ENCODE data around the gene GNAI2.

Gene GNAI2

GRCh38 chr3:50286322-50287227 is 50.6 kb downstream of the GNAI2 start:
- POLR2A ChIA-PET: interaction anchor here (0.5 kb wide), 1 partner anchor 51 kb away, joined by 3 read pairs; no protein-coding TSS in a partner anchor
- no peak for TF ChIP-seq TARDBP (IDR thresholded peaks at IDR 0.05)
- no peak for TF ChIP-seq BHLHE40 (IDR thresholded peaks at IDR 0.05; ENCODE audit: borderline replicate concordance)
- no peak for TF ChIP-seq LEF1 (IDR thresholded peaks at IDR 0.05; ENCODE audit: borderline replicate concordance)
- no peak for TF ChIP-seq ZNF384 (IDR thresholded peaks at IDR 0.05)
- no peak for TF ChIP-seq L3MBTL2 (conservative IDR thresholded peaks at IDR 0.05)
- TF ChIP-seq ARNT (IDR thresholded peaks at IDR 0.05): no peak
- no peak for TF ChIP-seq CTBP1 (IDR thresholded peaks at IDR 0.05; ENCODE audit: borderline replicate concordance)
- no peak for TF ChIP-seq FOXK2 (IDR thresholded peaks at IDR 0.05)
- no peak for TF ChIP-seq ELF4 (IDR thresholded peaks at IDR 0.05)
- TF ChIP-seq HDGF (IDR thresholded peaks at IDR 0.05; ENCODE audit: borderline replicate concordance): no peak
- no peak for TF ChIP-seq FOXA1 (IDR thresholded peaks at IDR 0.05)
- no peak for TF ChIP-seq SUZ12 (IDR thresholded peaks at IDR 0.05)
- TF ChIP-seq, protein P1, sequence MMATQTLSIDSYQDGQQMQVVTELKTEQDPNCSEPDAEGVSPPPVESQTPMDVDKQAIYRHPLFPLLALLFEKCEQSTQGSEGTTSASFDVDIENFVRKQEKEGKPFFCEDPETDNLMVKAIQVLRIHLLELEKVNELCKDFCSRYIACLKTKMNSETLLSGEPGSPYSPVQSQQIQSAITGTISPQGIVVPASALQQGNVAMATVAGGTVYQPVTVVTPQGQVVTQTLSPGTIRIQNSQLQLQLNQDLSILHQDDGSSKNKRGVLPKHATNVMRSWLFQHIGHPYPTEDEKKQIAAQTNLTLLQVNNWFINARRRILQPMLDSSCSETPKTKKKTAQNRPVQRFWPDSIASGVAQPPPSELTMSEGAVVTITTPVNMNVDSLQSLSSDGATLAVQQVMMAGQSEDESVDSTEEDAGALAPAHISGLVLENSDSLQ (IDR thresholded peaks at IDR 0.05): no peak
- no peak for TF ChIP-seq FOXM1 (IDR thresholded peaks at IDR 0.05; ENCODE audit: borderline replicate concordance)
- no peak for TF ChIP-seq NFRKB (IDR thresholded peaks at IDR 0.05)
- TF ChIP-seq SP1 (IDR thresholded peaks at IDR 0.05): no peak
- CTCF ChIA-PET: no interaction called here
- no peak for DNase-seq (ENCODE audit: extremely low spot score)

DNA sequence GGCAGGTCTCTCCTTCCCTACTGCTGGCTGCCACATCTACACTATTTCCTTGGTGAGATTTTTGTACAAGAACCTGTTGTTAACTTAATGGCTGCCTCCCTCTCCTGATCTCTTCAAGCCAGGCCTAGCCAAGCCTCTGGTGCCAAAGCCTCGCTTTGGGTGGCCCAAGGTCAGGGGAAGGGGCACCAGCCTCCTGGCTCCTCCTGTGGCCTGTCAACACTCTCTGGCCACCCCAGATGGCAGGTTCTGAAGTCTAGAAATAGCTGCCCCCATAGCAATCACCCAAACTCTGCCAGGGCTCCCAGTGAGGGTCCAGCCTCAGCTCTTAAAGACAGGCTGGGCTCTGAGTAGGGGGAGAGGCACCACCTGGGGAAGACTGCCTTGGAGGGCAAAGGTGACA is 51.3 kb downstream of the GNAI2 start:
- POLR2A ChIA-PET: interaction anchor here (1.0 kb wide), 1 partner anchor 50 kb away, joined by 3 read pairs; no protein-coding TSS in a partner anchor
- DNase-seq (ENCODE audit: extremely low spot score): no peak
- CTCF ChIA-PET: no interaction called here
- TF ChIP-seq FOXK2 (IDR thresholded peaks at IDR 0.05): no peak

GRCh38 chr3:50288387-50289007 is 52.5 kb downstream of the GNAI2 start:
- TF ChIP-seq FOXM1 (IDR thresholded peaks at IDR 0.05; ENCODE audit: borderline replicate concordance) (no peak), LEF1 (IDR thresholded peaks at IDR 0.05; ENCODE audit: borderline replicate concordance) (no peak), FOXA1 (IDR thresholded peaks at IDR 0.05) (no peak)
- CTCF ChIA-PET: no interaction called here
- DNase-seq (ENCODE audit: extremely low spot score): no peak
- POLR2A ChIA-PET: interaction anchor here (1.0 to 1.6 kb wide), 4 partner anchors 9 to 49 kb away, joined by 3 to 4 read pairs (median 3); partner anchors contain the start of gene LSMEM2

GRCh38 chr3:50289130-50289529 is 53.1 kb downstream of the GNAI2 start:
- ChIA-PET CTCF (no interaction called here), POLR2A (interaction anchor here (0.8 to 1.6 kb wide), 4 partner anchors 10 to 48 kb away, joined by 3 to 4 read pairs (median 4); partner anchors contain the start of gene LSMEM2)
- TF ChIP-seq ARNT (IDR thresholded peaks at IDR 0.05) (no peak), LEF1 (IDR thresholded peaks at IDR 0.05; ENCODE audit: borderline replicate concordance) (no peak), BHLHE40 (IDR thresholded peaks at IDR 0.05; ENCODE audit: borderline replicate concordance) (no peak), NFRKB (IDR thresholded peaks at IDR 0.05) (no peak), FOXK2 (IDR thresholded peaks at IDR 0.05) (no peak)
- DNase-seq (ENCODE audit: extremely low spot score): no peak

- no peak for DNase-seq (ENCODE audit: extremely low spot score)
- CTCF ChIA-PET: no interaction called here
- no peak for TF ChIP-seq FOXA1 (IDR thresholded peaks at IDR 0.05)
- POLR2A ChIA-PET: interaction anchor here (1.4 to 1.6 kb wide), 2 partner anchors 11 to 26 kb away, joined by 3 to 4 read pairs; partner anchors contain the start of gene LSMEM2
Measured at GRCh38 chr3:50290161-50290641, 54.2 kb downstream of the GNAI2 start.

DNA sequence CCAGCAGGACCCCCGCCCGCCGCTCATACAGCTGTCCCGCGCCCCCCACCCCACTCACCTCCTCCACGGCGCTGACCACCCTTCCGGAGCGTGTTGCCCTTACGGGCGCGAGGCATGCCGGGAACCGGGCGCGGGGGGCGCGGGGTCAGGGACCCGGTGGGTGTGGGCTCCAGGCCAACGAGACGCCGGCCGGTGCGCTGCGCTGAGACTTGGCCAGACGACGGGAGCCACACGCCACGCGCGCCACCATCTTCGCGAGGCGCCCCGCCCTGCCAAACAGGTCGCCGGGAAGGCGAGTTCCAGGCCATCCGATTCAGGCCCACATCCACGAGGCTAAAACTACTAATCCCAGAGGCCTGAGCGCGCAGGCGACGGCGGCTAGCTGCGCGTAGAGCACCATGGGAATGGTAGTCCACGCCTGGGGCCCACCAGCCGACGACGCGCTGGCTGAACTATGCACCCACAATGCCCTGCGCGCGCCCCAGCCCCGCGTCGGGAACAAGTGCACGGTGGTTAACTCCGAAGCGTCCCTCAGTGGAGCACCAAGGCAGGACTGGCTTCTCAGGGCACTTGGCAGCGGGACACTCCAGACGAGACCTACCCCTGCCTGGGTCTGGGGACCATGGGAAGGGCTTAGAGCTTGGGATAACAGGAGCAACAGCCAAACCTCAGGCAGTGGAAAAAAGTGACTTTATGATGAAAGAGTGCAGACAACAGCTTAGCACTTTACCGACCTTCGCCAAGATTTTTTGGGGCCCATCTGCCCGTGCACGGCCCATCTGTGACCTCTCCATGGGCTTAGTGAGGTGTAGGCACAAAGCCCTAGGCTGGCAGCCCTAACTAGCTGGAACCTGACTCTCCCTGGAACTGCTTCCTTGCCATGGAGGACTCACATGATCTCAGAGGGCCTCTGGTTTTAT is 56.4 kb downstream of the GNAI2 start, which contains the start of gene IFRD2:
Gene IFRD2, minus strand, starts transcription at position 271 of the 920 bp plus-strand sequence. Its CDS starts 155 bp downstream, at position 116.
- DNase-seq (ENCODE audit: extremely low spot score): peak; percentile 93
- TF ChIP-seq HDGF (IDR thresholded peaks at IDR 0.05; ENCODE audit: borderline replicate concordance) (0 out of 2 replicates have a peak, but pooled peaks have one; percentile 2), SUZ12 (IDR thresholded peaks at IDR 0.05) (no peak; the same call in 1 of the 2 replicates), FOXK2 (IDR thresholded peaks at IDR 0.05) (no peak), ELF4 (IDR thresholded peaks at IDR 0.05) (peak; percentile 98), L3MBTL2 (conservative IDR thresholded peaks at IDR 0.05) (peak; percentile 76)
- POLR2A ChIA-PET: interaction anchor here (0.6 to 2.5 kb wide), 17 partner anchors 8 to 363 kb away, joined by 3 to 28 read pairs (median 4); partner anchors contain the start of genes HEMK1, MON1A and TUSC2
- CTCF ChIA-PET: no interaction called here
